GM12878 (cell line): ENCODE data around the gene SERPINB6. TPM values are rescaled to one million over a fixed set of nuclear protein-coding genes. Genes with fewer than 3 reads are reported as not detected.

ENCODE experiments used
- ATAC-seq: fragments of 200-7000 bp; cut with Tn5 transposase; 3 replicates; pipeline ENCODE4 v1.9.1; 2020; ENCODE audit warnings: mild to moderate bottlenecking, moderate library complexity
- BruUV-seq: library from RNA; stranded (reverse); fragments of 400-500 nt; replicated peaks from 2 replicates; lab custom pipeline; 2021; lab: Mats Ljungman, UMichigan
- CTCF ChIA-PET: fragments of 300-600 bp; sonication (Branson Sonifier 250); formaldehyde crosslinking; extraction: SDS; loops from one replicate; lab custom pipeline; 2021; ENCODE audit warnings: inconsistent platforms; lab: Yijun Ruan, JAX
- POLR2A ChIA-PET: fragments of 350-600 bp; formaldehyde crosslinking; extraction: SDS; loops from one replicate; lab custom pipeline; 2021; ENCODE audit warnings: inconsistent platforms; lab: Charles Lee
- RAD21 ChIA-PET: fragments of 300-600 bp; sonication (Branson Sonifier 250); formaldehyde crosslinking; loops from one replicate; lab custom pipeline; 2023; ENCODE audit warnings: antibody characterized with exemption; ENCODE audit not compliant: unreplicated experiment; lab: Charles Lee
- SMC1A ChIA-PET: fragments of 300-600 bp; sonication (Branson Sonifier 250); formaldehyde crosslinking; loops from one replicate; lab custom pipeline; 2023; ENCODE audit not compliant: unreplicated experiment, uncharacterized antibody; lab: Charles Lee
- DNase-seq: peaks from one replicate; pipeline ENCODE4 v3.0.0-alpha.2; 2011; ENCODE audit warnings: low read depth, low spot score
- FAIRE-seq: peaks from 3 replicates; lab custom pipeline; 2011; peaks lifted over from hg19 to GRCh38; lab: Jason Lieb, UNC
- H2AFZ ChIP-seq: 2 replicates; pipeline ENCODE4 v1.6.0; 2011; ENCODE audit warnings: low read depth, low read length, control low read depth; ENCODE audit not compliant: control insufficient read depth
- H3K27ac ChIP-seq: 2 replicates; pipeline ENCODE4 v1.5.1; 2011; ENCODE audit warnings: control low read depth; ENCODE audit not compliant: control insufficient read depth, insufficient read depth
- H3K27me3 ChIP-seq, 2 experiments: replicated peaks in 1 of 2; 2 replicates each; pipeline versions ENCODE4 v1.6.0 to v1.6.1; 2011; ENCODE audit warnings: low read length in 1 of 2; ENCODE audit not compliant: control insufficient read depth in 2 of 2, insufficient read depth in 2 of 2
- H3K36me3 ChIP-seq, 2 experiments: 2 replicates each; pipeline ENCODE4 v1.5.1; 2011; ENCODE audit warnings: low read length in 1 of 2; ENCODE audit not compliant: control insufficient read depth in 2 of 2, insufficient read depth in 2 of 2
- H3K4me1 ChIP-seq: 2 replicates; pipeline ENCODE4 v1.6.1; 2011; ENCODE audit warnings: mild to moderate bottlenecking, low read length, moderate library complexity, mixed read lengths; ENCODE audit not compliant: control insufficient read depth, insufficient read depth
- H3K4me2 ChIP-seq: 2 replicates; pipeline ENCODE4 v1.6.0; 2011; ENCODE audit warnings: control low read depth; ENCODE audit not compliant: control insufficient read depth, insufficient read depth
- H3K4me3 ChIP-seq: fragments of 200-600 bp; sonication (generic); 2 replicates; pipeline ENCODE4 v1.5.1; 2016
- H3K79me2 ChIP-seq: 2 replicates; pipeline ENCODE4 v1.6.0; 2011; ENCODE audit warnings: low read length; ENCODE audit not compliant: control insufficient read depth, insufficient read depth
- H3K9ac ChIP-seq: 2 replicates; pipeline ENCODE4 v1.8.0; 2011; ENCODE audit warnings: low read length, control low read depth, mixed read lengths; ENCODE audit not compliant: control insufficient read depth, insufficient read depth
- H3K9me3 ChIP-seq: replicated peaks from 3 replicates; pipeline ENCODE4 v1.5.1; 2011; ENCODE audit warnings: mild to moderate bottlenecking, low read length; ENCODE audit not compliant: control insufficient read depth, insufficient read depth
- H4K20me1 ChIP-seq: 2 replicates; pipeline ENCODE4 v1.6.0; 2011; ENCODE audit not compliant: control insufficient read depth, insufficient read depth
- BCL3 ChIP-seq: IDR thresholded peaks from 2 replicates; pipeline ENCODE4 v1.6.1; 2011; ENCODE audit warnings: borderline replicate concordance, low read depth, mild to moderate bottlenecking, moderate library complexity, low read length; ENCODE audit not compliant: insufficient read depth, poor library complexity, severe bottlenecking
- BHLHE40 ChIP-seq, 2 experiments: fragments of 450-650 bp in 1 of 2; IDR thresholded peaks; 2 replicates each; pipeline ENCODE4 v1.6.1; 2011 to 2017; ENCODE audit warnings: low read depth in 2 of 2, borderline replicate concordance in 1 of 2, improper control_type of control experiment in 1 of 2, low read length in 1 of 2, mild to moderate bottlenecking in 1 of 2
- ETV6 ChIP-seq, 2 experiments: fragments of 450-650 bp in 1 of 2; IDR thresholded peaks in 1 of 2; conservative IDR thresholded peaks in 1 of 2; 2 replicates each; pipeline ENCODE4 v1.6.1; 2014; ENCODE audit warnings: antibody characterized with exemption in 1 of 2, borderline replicate concordance in 1 of 2, low read depth in 1 of 2, mild to moderate bottlenecking in 1 of 2, moderate library complexity in 1 of 2
- GABPA ChIP-seq: IDR thresholded peaks from 2 replicates; pipeline ENCODE4 v1.6.1; 2014; ENCODE audit warnings: antibody characterized with exemption, low read depth, mild to moderate bottlenecking, inconsistent platforms
- HDGF ChIP-seq: fragments of 450-650 bp; IDR thresholded peaks from 2 replicates; pipeline ENCODE4 v1.6.1; 2016; ENCODE audit warnings: antibody characterized with exemption
- IRF3 ChIP-seq: fragments of 450-650 bp; IDR thresholded peaks from 2 replicates; pipeline ENCODE4 v1.6.1; 2014; ENCODE audit warnings: mild to moderate bottlenecking
- MXI1 ChIP-seq: fragments of 150-350 bp; IDR thresholded peaks from 2 replicates; pipeline ENCODE4 v1.6.1; 2011; ENCODE audit warnings: low read depth, mild to moderate bottlenecking, inconsistent platforms, low read length, improper control_type of control experiment
- PRDM15 ChIP-seq: fragments of 450-650 bp; formaldehyde crosslinking; IDR thresholded peaks from 2 replicates; pipeline ENCODE4 v1.4.0; 2020; ENCODE audit warnings: mild to moderate bottlenecking, moderate library complexity
- RCOR1 ChIP-seq: conservative IDR thresholded peaks from 2 replicates; pipeline ENCODE4 v1.6.1; 2012; ENCODE audit warnings: low read depth, low read length, improper control_type of control experiment
- SMAD1 ChIP-seq: fragments of 450-650 bp; IDR thresholded peaks from 2 replicates; pipeline ENCODE4 v1.6.1; 2018; ENCODE audit warnings: mild to moderate bottlenecking, low read depth; ENCODE audit not compliant: partially characterized antibody
- ZBED1 ChIP-seq: IDR thresholded peaks from 2 replicates; pipeline ENCODE4 v1.6.1; 2016; ENCODE audit warnings: borderline replicate concordance
- ZSCAN29 ChIP-seq: fragments of 450-650 bp; IDR thresholded peaks from 2 replicates; pipeline ENCODE4 v1.6.1; 2017; ENCODE audit warnings: mild to moderate bottlenecking, moderate library complexity
- WGBS: methylation state at CpG from one replicate; pipeline ENCODE4 v1.1.6; 2016; ENCODE audit warnings: low lambda C conversion rate; ENCODE audit not compliant: insufficient replicate concordance, insufficient coverage; ENCODE audit errors: missing lambda C conversion rate; 5-methylcytosine and 5-hydroxymethylcytosine counted together
- in situ Hi-C: fragments of 300-500 bp; cut with MboI; formaldehyde crosslinking; loops from 9 replicates; pipeline ENCODE4 v1.14.3; 2018; ENCODE audit warnings: mixed read lengths
- intact Hi-C: fragments of 100-400 bp; cut with micrococcal nuclease; formaldehyde crosslinking; loops from one replicate; pipeline ENCODE4 v1.14.2; 2022; ENCODE audit not compliant: unreplicated experiment
- polyA plus RNA-seq, 11 experiments: library from polyadenylated mRNA; depleted of rRNA in 4 of 11; unstranded in 6 of 11; stranded (reverse) in 5 of 11; fragments of >200 nt; fragmentation: Nextera tagmentation in 4 of 11; fragmentation: Illumina TruSeq in 1 of 11; extraction: Ambion mirVana in 4 of 11; extraction: Trizol in 1 of 11; gene quantifications; 1 replicate in 1 of 11; 2 replicates in 10 of 11; pipeline versions ENCODE4 v1.2.1 to v1.2.3, GENCODE V29; 2011 to 2016; ENCODE audit warnings: inconsistent platforms in 2 of 11, missing spikeins in 2 of 11, low read depth in 1 of 11
- total RNA-seq, 4 experiments: library from RNA; depleted of rRNA in 3 of 4; stranded (reverse); fragments of >200 nt in 3 of 4; fragmentation: Illumina TruSeq in 1 of 4; extraction: Trizol in 1 of 4; gene quantifications; 2 replicates each; pipeline versions ENCODE4 v1.2.1 to v1.2.3, GENCODE V29; 2013 to 2021
- TF ChIP-seq, protein P1 (sequence below): IDR thresholded peaks from 2 replicates; pipeline ENCODE4 v1.6.1; 2012; ENCODE audit warnings: low read length, inconsistent platforms
- TF ChIP-seq, protein P2 (sequence below): IDR thresholded peaks from 2 replicates; pipeline ENCODE4 v1.6.1; 2011; ENCODE audit warnings: borderline replicate concordance, low read depth, mild to moderate bottlenecking, moderate library complexity, mixed read lengths, low read length; ENCODE audit not compliant: insufficient read depth; ENCODE audit errors: extremely low read length

SERPINB6 gene
- total and polyA plus RNA-seq, 10 of the 15 experiments (the other 5 are each of a cell fraction or from before 2014, with no cell fraction given), result 0.37 to 2.2 (median 0.68) TPM; not detected in 1

- WGBS, result 93% methylated on average over 6 of the region's 6 CpGs
- no peak for DNase-seq
- BruUV-seq, result no TSS peak
- H4K20me1 ChIP-seq, result no peaks in the 10 kb centered on the region
- H3K4me3 ChIP-seq, result no peak overlapping the region
- intact Hi-C loops (no loop called here), in situ Hi-C loops (no loop called here)
- no peak overlapping the region for H3K27ac ChIP-seq
- RAD21 ChIA-PET, result interaction anchor here (1.5 kb wide), 1 partner anchor 20 kb away, joined by 5 read pairs; the partner anchor contains the start of gene NQO2
- no peaks in the 10 kb centered on the region for H3K79me2 ChIP-seq
- no peak overlapping the region for H2AFZ ChIP-seq
- H3K27me3 ChIP-seq, result no peaks in the 10 kb centered on the region
- no peak overlapping the region for H3K4me2 ChIP-seq
- H3K4me1 ChIP-seq, result peaks cover 20% of the 10 kb centered on the region
- CTCF ChIA-PET, result interaction anchor here (1.1 to 1.5 kb wide), 3 partner anchors 23 to 269 kb away, joined by 3 to 4 read pairs (median 4); partner anchors contain the start of gene MYLK4
- no peaks in the 10 kb centered on the region for H3K36me3 ChIP-seq
- H3K9ac ChIP-seq, result no peak overlapping the region
- SMC1A ChIA-PET, result interaction anchor here (1.0 to 1.1 kb wide), 2 partner anchors 10 to 78 kb away, joined by 3 read pairs; no protein-coding TSS in a partner anchor
- POLR2A ChIA-PET, result no interaction called here
- no peak for FAIRE-seq
- H3K9me3 ChIP-seq, result no peaks in the 10 kb centered on the region
- no peak for ATAC-seq
- TF ChIP-seq ZSCAN29, result no peak
- TF ChIP-seq MXI1, result no peak
- TF ChIP-seq ZBED1, result no peak
- TF ChIP-seq, protein P1, sequence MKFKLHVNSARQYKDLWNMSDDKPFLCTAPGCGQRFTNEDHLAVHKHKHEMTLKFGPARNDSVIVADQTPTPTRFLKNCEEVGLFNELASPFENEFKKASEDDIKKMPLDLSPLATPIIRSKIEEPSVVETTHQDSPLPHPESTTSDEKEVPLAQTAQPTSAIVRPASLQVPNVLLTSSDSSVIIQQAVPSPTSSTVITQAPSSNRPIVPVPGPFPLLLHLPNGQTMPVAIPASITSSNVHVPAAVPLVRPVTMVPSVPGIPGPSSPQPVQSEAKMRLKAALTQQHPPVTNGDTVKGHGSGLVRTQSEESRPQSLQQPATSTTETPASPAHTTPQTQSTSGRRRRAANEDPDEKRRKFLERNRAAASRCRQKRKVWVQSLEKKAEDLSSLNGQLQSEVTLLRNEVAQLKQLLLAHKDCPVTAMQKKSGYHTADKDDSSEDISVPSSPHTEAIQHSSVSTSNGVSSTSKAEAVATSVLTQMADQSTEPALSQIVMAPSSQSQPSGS, result no peak
- no peak for TF ChIP-seq SMAD1
- TF ChIP-seq, protein P2, sequence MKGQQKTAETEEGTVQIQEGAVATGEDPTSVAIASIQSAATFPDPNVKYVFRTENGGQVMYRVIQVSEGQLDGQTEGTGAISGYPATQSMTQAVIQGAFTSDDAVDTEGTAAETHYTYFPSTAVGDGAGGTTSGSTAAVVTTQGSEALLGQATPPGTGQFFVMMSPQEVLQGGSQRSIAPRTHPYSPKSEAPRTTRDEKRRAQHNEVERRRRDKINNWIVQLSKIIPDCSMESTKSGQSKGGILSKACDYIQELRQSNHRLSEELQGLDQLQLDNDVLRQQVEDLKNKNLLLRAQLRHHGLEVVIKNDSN, result no peak
- TF ChIP-seq BHLHE40 (IDR thresholded peaks at IDR 0.05; ENCODE audit: borderline replicate concordance in 1 of 2, low read depth in 2 of 2, low read length in 1 of 2), result no peak
- TF ChIP-seq HDGF, result no peak
- TF ChIP-seq RCOR1, result no peak
- TF ChIP-seq BCL3, result no peak
- no peak for TF ChIP-seq IRF3
- TF ChIP-seq PRDM15 (CRISPR knock-in tag), result no peak
- TF ChIP-seq ETV6 (conservative IDR thresholded peaks at IDR 0.05 in 1 of 2, IDR thresholded peaks at IDR 0.05 in 1 of 2; ENCODE audit: borderline replicate concordance in 1 of 2, low read depth in 1 of 2), result no peak
- TF ChIP-seq GABPA, result no peak
These were observed 48.5 kb upstream of the SERPINB6 start for GRCh38 chr6:3019749-3020320.
